HG03045 (cell line): ENCODE measurements around the gene GRAP.

ENCODE experiments used
- ATAC-seq: cut with Tn5 transposase; IDR thresholded peaks from one replicate; pipeline ENCODE4 v1.9.1; 2021; ENCODE audit warnings: mild to moderate bottlenecking, moderate library complexity; ENCODE audit not compliant: unreplicated experiment

GRAP gene

GRCh38 chr17:18986541-18987229 lies 60.1 kb downstream of the GRAP start:
- no peak for ATAC-seq

- no peak for ATAC-seq
Observed at GRCh38 chr17:18985475-18985874, 61.3 kb downstream of the GRAP start.

DNA sequence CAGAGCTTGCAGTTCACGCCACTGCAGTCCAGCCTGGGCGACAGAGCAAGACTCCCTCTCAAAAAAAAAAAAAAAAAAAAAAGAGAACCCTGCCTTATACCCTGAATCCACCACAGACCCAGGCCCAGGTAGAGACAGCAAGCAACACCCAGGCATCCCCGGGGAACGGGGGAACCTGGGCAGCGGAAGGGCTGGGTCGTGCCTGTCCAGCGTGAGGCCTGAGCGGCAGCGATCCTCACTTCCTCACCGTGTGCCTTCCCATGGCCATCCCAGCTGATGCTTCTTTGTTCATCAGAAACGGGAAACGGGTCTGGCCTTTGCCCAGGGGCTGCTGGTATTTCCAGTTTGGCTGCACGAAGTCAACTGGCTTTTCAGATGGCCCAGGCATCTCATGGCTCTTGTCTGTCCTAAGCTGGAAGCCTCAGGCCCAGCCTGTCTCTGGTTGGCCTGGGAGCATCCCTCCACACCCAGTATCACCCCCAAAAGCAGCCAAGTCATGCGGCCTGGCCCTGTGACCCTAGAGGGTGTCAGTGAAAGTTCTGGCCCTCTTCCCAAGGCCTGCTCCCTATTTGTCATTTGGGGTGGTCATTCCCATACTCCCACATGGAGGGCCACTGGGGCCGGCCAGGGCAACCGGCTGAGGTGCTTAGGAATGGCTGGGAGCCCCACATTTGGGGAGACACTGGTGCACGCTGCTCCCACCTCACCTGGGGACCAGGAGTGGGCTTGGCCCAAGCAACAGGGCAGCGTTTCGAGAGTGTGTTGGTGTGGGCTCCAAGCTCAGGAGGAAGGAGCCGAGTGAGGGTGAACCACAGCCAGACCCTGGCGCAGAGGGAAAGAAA lies 62.3 kb downstream of the GRAP start:
- no peak for ATAC-seq

- no peak for ATAC-seq
Observed at GRCh38 chr17:18981642-18982424, 64.9 kb downstream of the GRAP start.

DNA sequence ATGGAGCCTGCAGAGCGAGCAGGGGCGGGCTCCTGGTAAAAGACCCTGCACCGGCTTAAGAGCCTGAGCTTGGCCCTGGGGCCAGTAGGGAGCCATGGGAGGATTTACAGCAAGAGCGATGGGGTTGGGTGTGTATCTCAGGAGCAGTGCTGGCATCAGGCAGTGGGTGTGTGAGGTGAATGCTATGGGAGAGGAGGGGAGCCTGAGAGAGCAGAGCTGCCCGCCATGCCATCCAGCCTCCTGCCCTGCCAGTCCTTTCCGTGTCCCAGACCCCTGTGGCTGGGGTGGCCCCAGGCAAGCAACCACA lies 65.5 kb downstream of the GRAP start:
- ATAC-seq, result no peak

DNA sequence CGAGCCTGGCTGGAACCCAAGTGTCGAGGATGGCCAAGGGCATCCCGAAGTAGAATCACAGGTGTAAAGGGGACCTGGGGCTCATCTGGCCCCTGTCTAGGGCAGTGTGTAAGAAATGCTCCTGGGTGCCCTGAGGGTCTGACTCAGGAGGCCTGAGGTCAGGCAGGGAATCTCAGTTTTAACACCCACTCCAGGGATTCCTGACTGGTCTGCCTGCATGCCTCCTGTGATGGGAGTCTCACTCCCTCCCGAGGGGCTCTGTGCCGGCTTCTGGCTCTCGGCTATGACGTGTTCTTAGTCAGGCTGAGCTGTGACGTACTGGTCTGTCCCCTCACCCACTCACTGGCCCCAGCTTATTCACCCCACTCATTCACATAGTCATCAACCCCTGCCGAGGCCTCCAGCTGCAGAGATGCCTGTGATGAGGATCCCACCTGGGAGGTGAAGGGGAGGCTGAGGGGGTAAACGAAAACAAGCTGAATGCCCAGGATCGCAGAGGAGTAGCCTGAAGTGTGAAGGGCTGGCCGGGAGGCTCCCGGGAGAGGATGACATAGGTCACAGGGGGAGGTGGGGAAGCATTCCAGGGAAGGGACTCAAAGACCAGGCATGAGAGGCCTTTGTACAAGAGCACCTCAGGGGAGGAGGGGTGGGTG lies 65.9 kb downstream of the GRAP start:
- no peak for ATAC-seq

- ATAC-seq, result no peak
Observed at GRCh38 chr17:18978655-18979054, 68.1 kb downstream of the GRAP start.

- ATAC-seq, result no peak
Observed at GRCh38 chr17:18978050-18978449, 68.7 kb downstream of the GRAP start.

GRCh38 chr17:18977646-18978045 lies 69.1 kb downstream of the GRAP start:
- no peak for ATAC-seq

- no peak for ATAC-seq
Observed at GRCh38 chr17:18977021-18977420, 69.7 kb downstream of the GRAP start.

DNA sequence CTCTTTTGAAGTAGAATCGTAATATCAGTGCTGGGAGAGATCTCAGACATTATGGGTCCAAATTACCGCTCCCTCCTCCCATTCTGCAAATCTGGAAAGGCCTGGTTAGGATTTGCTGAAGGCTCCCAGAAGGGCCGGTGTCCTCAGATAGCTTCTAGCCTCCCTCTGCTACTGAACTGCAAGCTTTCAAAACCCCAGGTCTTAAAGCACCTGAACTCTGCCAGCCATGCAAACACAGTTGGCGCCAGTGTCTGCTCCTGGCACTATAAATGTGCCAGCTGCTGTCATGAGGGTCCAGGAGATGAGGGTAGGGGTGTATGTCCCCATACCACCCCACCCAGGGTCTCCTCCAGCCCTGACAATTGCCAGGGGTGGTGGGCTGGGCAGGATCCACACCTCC lies 70.6 kb downstream of the GRAP start:
- no peak for ATAC-seq

GRCh38 chr17:18975597-18975996 lies 71.2 kb downstream of the GRAP start:
- ATAC-seq, result no peak

- ATAC-seq, result no peak
Observed at GRCh38 chr17:18974407-18975149, 72.2 kb downstream of the GRAP start.

DNA sequence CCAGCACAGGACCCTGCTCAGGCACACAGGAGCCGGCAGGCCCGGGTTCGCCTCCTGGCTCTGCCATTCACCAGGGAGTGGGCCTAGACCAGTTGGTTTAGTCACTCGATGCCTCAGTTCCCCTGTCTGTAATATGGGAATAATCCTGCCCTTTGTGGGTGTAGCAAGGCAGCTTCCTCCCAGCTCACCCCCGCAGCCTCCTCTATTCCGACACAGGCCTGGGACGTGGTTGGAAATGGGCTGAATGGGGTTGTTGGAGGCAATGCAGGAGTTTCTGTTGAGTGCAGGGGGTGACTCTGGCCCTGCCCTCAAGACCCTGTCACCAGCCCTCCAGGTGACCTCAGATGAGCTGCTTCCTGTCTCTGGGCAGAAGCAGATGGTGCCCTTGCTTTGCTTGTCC lies 75.0 kb downstream of the GRAP start:
- ATAC-seq, result no peak
